ENCODE data around the gene ABCA2.

DNA sequence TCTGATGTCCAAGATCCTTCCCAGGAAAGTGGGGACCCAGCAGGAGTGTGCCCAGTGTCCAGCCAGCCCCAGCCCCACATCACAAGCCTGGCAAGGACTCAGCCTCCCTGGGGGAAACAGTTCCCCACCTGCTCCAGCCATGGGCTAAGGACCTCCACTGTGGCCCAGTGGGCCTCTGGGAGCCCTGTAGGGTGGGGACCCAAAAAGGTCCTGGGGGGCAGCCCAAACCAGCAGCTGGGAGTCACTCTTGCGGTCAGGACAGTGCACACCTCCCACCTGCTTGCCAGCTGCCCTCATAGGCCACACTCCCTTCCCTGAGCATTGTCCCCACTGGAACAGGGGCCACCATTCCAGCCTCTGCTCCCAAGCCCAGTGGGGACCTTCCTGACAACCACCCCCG is 1.7 kb downstream of the ABCA2 start:
- TF ChIP-seq, protein P1, sequence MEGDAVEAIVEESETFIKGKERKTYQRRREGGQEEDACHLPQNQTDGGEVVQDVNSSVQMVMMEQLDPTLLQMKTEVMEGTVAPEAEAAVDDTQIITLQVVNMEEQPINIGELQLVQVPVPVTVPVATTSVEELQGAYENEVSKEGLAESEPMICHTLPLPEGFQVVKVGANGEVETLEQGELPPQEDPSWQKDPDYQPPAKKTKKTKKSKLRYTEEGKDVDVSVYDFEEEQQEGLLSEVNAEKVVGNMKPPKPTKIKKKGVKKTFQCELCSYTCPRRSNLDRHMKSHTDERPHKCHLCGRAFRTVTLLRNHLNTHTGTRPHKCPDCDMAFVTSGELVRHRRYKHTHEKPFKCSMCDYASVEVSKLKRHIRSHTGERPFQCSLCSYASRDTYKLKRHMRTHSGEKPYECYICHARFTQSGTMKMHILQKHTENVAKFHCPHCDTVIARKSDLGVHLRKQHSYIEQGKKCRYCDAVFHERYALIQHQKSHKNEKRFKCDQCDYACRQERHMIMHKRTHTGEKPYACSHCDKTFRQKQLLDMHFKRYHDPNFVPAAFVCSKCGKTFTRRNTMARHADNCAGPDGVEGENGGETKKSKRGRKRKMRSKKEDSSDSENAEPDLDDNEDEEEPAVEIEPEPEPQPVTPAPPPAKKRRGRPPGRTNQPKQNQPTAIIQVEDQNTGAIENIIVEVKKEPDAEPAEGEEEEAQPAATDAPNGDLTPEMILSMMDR (IDR thresholded peaks at IDR 0.05 in 4 of 5, conservative IDR thresholded peaks at IDR 0.05 in 1 of 5) = no peak
- no peak for TF ChIP-seq POLR2A (IDR thresholded peaks at IDR 0.05)
